CD4-positive, alpha-beta T cell treated with Interleukin-6 at 100 ng/mL for 8 hours (primary cell): ENCODE data around the gene GRM1.

Source experiments
- DNase-seq: peaks from one replicate; pipeline ENCODE4 v3.0.0-alpha.2; 2020; ENCODE audit warnings: mixed read lengths, low spot score

The GRM1 gene

GRCh38 chr6:146388736-146389364 lies 360.0 kb downstream of the GRM1 start:
- DNase-seq = no peak

GRCh38 chr6:146389740-146390139 lies 360.9 kb downstream of the GRM1 start:
- no peak for DNase-seq

- DNase-seq = no peak
These were observed 368.8 kb downstream of the GRM1 start for GRCh38 chr6:146397638-146398037.

GRCh38 chr6:146402476-146402875 lies 373.6 kb downstream of the GRM1 start:
- no peak for DNase-seq

GRCh38 chr6:146408583-146408982 lies 379.7 kb downstream of the GRM1 start:
- no peak for DNase-seq

GRCh38 chr6:146410851-146411595 lies 382.2 kb downstream of the GRM1 start:
- DNase-seq = no peak

GRCh38 chr6:146419576-146419975 lies 390.7 kb downstream of the GRM1 start:
- no peak for DNase-seq

GRCh38 chr6:146420255-146420654 lies 391.4 kb downstream of the GRM1 start:
- no peak for DNase-seq

GRCh38 chr6:146422789-146423375 lies 394.0 kb downstream of the GRM1 start:
- DNase-seq = no peak

GRCh38 chr6:146423452-146423851 lies 394.6 kb downstream of the GRM1 start:
- no peak for DNase-seq

- DNase-seq = no peak
These were observed 397.7 kb downstream of the GRM1 start for GRCh38 chr6:146426516-146426915.

GRCh38 chr6:146429831-146430230 lies 401.0 kb downstream of the GRM1 start:
- DNase-seq = no peak

GRCh38 chr6:146433881-146434731 lies 405.2 kb downstream of the GRM1 start:
- no peak for DNase-seq

- no peak for DNase-seq
These were observed 406.0 kb downstream of the GRM1 start for GRCh38 chr6:146434732-146435390.

GRCh38 chr6:146441907-146442306 lies 413.0 kb downstream of the GRM1 start:
- DNase-seq = no peak

GRCh38 chr6:146444189-146444588 lies 415.3 kb downstream of the GRM1 start:
- DNase-seq = no peak

- DNase-seq = no peak
These were observed 416.4 kb downstream of the GRM1 start for GRCh38 chr6:146445233-146445632.

GRCh38 chr6:146456886-146457285 lies 428.0 kb downstream of the GRM1 start:
- no peak for DNase-seq

GRCh38 chr6:146460941-146461340 lies 432.1 kb downstream of the GRM1 start:
- no peak for DNase-seq

- no peak for DNase-seq
These were observed 441.4 kb downstream of the GRM1 start for GRCh38 chr6:146470091-146470770.

GRCh38 chr6:146472918-146473317 lies 444.1 kb downstream of the GRM1 start:
- DNase-seq = no peak
